ENCODE results near the gene DNAH2.

Gene DNAH2

DNA sequence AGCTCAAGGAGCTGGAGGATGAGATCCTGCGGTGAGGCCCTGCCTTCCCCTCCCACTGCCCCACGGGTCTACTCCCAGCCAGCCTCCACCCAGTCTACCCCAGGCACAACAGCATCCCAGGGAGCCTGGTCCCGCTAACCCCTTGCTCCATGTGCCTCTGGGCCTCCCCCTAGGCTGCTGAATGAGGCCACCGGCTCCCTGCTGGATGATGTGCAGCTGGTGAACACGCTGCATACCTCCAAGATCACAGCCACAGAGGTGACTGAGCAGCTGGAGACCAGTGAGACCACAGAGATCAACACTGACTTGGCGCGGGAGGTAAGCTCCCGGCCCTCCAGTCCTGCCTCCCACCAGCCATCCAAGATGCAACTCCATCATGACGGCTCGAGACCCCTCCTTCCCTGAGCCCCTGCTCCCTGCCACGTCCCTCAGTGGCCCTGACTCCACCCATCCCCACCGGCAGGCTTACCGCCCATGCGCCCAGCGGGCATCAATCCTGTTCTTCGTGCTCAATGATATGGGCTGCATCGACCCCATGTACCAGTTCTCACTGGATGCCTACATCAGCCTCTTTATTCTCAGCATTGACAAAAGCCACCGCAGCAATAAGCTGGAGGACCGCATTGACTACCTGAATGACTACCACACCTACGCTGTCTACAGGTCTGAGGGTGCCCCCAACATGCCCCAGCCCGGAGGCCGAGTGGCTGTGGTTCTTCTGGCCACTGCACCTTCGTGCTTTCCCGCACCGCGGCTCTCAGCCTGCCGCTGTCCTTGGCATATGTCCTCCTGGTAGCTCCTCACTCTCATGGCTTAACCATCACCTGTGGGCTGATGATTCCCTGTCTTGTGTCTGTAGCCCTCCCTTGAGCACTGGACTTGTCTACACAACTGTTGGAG is 101.5 kb downstream of the DNAH2 start:
- in situ Hi-C loops (cut with MboI; ENCODE audit: low sequenced_read_pairs): no loop called here

DNA sequence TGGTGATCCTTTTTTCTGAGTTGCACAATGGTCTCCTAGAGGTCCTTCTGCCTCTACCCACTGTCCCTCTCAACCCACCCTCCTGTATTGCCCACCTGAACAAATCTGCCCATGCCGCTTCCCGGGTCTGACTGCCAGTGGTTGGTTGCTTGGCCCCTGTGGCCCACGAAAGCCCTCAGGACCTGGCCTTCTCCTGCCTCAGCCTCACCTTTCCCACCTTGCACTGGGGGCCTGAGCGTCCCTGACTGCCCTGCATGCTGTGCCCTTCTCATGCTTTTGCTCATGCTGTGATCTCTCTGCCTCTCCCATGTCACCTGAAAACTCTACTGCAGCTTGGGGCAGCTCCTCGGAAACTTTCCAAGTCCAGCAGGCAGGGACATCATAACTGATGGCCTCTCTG is 102.7 kb downstream of the DNAH2 start:
- in situ Hi-C loops (cut with MboI; ENCODE audit: low sequenced_read_pairs): no loop called here

DNA sequence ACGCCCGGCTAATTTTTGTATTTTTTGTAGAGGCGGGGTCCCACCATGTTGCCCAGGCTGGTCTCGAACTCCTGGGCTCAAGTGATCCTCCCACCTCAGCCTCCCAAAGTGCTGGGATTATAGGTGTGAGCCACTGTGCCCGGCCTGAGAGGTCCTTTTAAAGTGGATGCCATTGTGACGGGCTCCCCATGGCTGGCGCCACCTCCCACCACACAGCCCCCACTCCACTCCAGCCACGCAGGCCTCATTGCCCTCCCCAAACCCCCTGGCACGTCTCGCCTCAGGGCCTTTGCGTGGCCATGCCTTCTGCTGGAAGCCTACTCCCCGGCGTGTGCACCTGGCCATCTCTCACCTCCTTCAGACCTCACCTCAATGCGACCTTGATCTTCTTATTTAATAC is 104.6 kb downstream of the DNAH2 start:
- in situ Hi-C loops (cut with MboI; ENCODE audit: low sequenced_read_pairs): no loop called here

DNA sequence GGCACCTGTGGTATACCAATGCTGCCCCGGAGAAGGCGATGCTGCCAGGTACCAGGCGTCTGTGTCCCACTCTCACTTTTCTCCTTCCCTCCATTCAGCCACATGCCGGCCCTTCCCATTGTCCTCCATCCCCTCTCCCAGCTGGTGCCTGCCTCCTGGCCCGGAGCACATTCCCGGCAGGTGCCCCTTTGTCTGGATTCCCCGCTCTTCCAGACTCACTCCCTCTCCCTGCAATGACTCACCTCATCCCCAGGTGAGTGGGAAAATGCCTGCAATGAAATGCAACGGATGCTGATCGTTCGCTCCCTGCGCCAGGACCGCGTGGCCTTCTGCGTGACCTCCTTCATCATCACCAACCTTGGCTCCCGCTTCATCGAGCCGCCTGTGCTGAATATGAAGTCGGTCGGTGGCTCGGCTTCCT is 106.0 kb downstream of the DNAH2 start:
- in situ Hi-C loops (cut with MboI; ENCODE audit: low sequenced_read_pairs): no loop called here

GRCh38 chr17:7824021-7824924 is 106.7 kb downstream of the DNAH2 start:
- in situ Hi-C loops (cut with MboI; ENCODE audit: low sequenced_read_pairs): no loop called here

DNA sequence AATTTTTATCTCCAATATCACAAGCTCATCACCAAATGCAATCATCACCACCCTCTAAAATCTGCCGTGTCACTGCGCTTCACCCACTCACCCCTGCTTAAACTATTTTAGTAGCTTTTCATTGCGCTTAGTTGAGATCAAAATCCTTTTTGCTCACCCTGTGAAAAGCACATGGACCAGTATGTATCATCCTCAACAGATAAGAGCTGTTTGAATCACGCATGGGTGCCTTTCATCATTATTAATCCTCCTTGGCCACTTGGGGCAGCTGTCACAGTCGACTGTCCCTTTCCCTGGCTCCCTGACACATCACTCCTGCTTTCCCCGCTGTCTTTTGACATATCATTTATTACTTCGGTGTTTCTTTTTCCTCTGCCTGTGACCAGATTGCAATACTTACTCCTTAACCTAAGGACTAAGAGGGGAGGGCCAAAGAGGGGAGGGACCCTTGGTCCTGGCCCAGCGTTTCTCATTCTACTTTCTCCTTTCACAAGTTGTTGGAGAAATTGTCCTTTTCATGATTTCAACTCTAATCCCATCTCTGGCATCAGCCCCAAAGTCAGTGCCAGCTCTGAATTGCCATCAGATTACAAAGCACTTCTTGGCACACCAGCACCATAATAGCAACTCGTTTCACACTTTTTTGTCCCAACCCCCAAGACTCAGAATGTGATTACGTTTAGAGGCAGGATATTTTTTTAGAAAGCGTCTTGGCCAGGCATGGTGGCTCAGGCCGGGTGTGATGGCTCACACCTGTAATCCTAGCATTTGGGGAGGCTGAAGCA is 107.9 kb downstream of the DNAH2 start:
- in situ Hi-C loops (cut with MboI; ENCODE audit: low sequenced_read_pairs): no loop called here

DNA sequence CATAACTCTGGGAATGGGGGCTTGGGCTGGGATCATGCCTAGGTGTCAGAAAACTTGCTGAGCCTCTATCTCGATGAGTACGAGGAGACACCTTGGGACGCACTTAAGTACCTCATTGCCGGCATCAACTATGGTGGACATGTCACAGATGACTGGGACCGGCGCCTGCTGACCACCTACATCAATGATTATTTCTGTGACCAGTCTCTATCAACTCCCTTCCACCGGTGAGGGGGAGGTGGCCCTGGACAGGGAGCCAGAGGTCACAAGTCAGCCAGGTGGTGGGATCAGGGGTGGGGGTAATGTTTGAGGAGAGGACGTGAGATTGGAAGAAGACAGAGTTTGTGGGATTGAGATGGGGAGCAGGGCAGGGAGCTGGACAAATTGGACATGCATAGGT is 113.1 kb downstream of the DNAH2 start:
- in situ Hi-C loops (cut with MboI; ENCODE audit: low sequenced_read_pairs): no loop called here

DNA sequence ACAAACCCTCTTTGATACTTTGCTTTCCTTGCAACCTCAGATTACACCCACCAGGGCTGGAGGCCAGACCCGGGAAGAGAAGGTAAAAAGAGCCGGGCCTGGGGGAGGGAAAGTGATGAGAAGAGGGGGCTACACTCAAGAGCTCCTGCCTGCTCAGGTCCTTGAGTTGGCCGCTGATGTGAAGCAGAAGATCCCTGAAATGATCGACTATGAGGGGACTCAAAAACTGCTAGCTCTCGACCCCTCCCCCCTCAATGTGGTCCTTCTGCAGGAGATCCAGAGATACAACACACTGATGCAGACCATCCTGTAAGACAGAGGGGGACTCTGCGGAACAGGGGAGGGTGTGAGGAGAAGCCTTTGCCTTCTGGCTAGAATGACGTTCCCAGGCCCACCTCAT is 113.7 kb downstream of the DNAH2 start:
- in situ Hi-C loops (cut with MboI; ENCODE audit: low sequenced_read_pairs): no loop called here

DNA sequence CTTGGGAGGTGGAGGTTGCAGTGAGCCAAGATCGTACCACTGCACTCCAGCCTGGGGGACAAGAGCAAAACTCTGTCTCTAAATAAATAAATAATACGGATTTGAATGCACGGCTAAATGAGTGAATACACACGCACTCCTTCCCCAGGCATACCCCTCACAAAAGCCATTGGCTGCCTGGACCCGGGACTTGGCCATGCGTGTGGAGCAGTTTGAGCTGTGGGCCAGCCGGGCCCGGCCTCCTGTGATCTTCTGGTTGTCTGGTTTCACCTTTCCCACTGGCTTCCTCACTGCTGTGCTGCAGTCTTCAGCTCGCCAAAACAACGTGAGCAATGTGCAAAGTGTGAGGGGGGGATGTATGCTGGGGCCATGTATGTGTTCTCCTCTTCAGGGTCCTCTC is 114.9 kb downstream of the DNAH2 start:
- in situ Hi-C loops (cut with MboI; ENCODE audit: low sequenced_read_pairs): no loop called here

- in situ Hi-C loops (cut with MboI; ENCODE audit: low sequenced_read_pairs): no loop called here
Observed at GRCh38 chr17:7833011-7833794, 115.7 kb downstream of the DNAH2 start.

- in situ Hi-C loops (cut with MboI; ENCODE audit: low sequenced_read_pairs): no loop called here
Observed at GRCh38 chr17:7833795-7834541, 116.4 kb downstream of the DNAH2 start, which contains the start of gene KDM6B. TSS of gene KDM6B (plus strand) at chr17:7834217. CDS start at chr17:7845555, 11,338 bp downstream.

GRCh38 chr17:7834542-7834956 is 117.0 kb downstream of the DNAH2 start:
- in situ Hi-C loops (cut with MboI; ENCODE audit: low sequenced_read_pairs): no loop called here

DNA sequence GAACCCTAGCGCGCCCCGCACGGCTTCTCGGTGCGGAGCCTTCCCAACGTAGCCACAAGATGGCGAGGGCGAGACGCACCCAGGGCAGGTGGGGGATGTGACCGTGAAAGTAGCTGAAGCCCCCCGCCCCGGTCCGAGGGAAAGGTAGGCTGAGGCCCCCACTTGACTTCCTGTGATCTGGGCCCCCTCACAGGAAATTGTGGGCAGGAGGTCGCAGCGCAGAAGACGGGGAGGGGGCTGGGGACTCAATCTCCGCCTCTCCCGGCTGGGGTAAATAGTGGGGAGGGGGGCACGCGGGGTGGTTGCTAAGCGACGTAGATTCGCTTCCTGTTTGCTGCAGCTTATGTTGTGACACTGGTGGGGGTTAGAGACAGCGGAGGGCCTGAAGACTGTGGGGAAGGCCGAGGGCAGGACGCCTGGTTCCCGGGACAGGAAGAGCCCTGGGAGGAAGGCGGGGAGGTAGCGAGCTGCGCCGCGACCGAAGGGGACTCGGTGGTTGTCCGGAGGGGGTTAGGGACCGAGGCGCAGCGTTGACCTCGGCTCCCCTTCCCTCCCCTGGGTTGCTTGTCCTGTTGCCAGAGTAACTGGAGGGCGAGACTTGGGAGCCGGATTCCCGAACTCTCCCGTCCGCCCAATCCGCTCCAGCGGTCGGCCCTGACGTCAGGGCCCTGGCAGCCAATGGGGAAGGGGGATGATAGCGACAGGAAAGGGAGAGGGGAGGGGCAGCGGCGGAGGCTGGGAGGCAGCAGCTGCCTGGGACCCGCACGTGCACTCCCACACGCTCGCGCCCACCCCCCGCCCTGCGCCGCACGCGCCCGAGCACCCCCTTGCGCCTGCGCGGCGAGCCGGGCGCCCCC is 117.6 kb downstream of the DNAH2 start:
- in situ Hi-C loops (cut with MboI; ENCODE audit: low sequenced_read_pairs): no loop called here

GRCh38 chr17:7835814-7836595 is 118.5 kb downstream of the DNAH2 start:
- in situ Hi-C loops (cut with MboI; ENCODE audit: low sequenced_read_pairs): no loop called here

DNA sequence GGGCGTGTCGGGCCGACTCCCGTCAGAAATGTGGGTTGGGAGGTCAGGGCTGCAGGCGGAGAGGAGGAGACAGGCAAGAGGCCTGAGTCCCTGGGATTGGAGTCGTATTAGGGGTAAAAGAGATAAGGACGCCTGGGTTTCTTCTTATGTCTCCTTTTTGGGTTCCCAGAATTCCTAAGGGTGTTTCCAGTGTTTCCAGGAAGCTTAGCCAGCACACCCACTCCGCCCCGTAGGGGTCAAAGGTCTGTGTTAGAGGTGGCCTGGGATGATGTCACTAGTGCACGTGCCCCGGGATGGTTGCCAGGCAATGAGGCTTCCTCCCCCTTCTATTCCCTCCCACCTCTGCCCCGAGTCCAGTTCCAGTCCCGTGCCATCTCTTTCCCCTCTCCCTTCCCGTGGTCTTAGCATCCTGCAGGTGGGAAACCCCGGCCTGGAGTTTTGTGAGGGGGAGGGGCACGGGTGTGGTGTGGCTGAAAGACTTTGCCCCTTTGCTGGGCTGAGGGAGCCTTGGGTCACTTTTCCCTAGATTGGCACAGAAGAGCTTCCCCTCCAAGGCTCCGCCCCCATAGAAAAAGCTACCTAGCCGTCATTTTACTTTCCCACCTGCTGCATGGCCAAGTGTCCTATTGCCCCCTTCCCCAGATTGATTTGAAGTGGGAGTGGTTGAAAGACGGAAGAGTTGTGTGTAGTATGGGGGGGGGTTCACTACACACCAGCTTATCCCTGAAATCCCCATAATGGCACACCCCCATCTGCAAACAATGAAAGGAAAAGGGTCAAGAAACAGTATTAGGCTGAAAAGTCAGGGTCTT is 119.3 kb downstream of the DNAH2 start:
- in situ Hi-C loops (cut with MboI; ENCODE audit: low sequenced_read_pairs): no loop called here

DNA sequence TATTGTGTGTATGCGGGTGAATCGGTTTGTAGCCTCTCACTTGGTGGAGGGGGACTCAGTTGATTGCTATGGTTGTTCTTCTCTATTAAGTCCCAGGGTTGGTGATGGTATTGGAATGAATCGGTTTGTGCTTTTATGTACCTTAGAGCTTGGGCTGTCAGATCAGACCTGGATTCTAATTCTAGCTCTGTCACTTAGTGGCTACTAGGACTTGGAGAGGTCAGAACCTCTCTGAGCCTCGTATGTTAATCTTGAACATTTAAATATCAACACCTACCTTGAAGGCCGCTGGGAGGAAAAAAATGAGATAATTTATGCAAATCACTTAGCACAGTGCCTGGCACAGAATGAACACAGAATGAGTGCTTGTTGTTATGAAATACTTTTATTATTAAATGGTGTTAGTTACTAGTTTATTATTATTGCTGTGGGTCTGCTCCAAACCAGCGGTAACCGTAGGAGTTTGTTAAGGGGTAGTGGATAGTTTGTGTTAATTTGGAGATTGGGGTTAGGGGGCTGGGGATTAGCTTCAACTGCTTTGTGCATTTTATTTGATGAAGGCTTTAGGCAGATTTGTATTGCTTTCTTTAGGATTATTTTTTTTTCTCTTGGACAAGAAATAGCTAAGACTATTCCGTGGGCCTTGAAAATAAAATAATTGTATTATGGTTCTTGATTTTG is 120.0 kb downstream of the DNAH2 start:
- in situ Hi-C loops (cut with MboI; ENCODE audit: low sequenced_read_pairs): no loop called here
